ENCODE data around the gene HOMER3.

HOMER3 gene

GRCh38 chr19:18901491-18901890, 39.5 kb downstream of the HOMER3 start:
- DNase-seq (ENCODE audit: low spot score in 2 of 2) (no peak), ATAC-seq (replicated peaks; ENCODE audit: extremely low read depth, poor library complexity, severe bottlenecking) (no peak)
- H3K4me3 Mint-ChIP-seq = no peak overlapping the region
- H3K27me3 Mint-ChIP-seq = peaks cover 15% of the 10 kb centered on the region
- peaks cover 32% of the 10 kb centered on the region for H3K36me3 Mint-ChIP-seq (ENCODE audit: insufficient read depth)
- H3K9me3 Mint-ChIP-seq = no peaks in the 10 kb centered on the region
- no peak overlapping the region for H3K27ac Mint-ChIP-seq (ENCODE audit: low read depth)
- H3K4me1 Mint-ChIP-seq = peaks cover 13% of the 10 kb centered on the region

- no peak overlapping the region for H3K27ac Mint-ChIP-seq (ENCODE audit: low read depth)
- DNase-seq (ENCODE audit: low spot score in 2 of 2) (no peak), ATAC-seq (replicated peaks; ENCODE audit: extremely low read depth, poor library complexity, severe bottlenecking) (no peak)
- no peaks in the 10 kb centered on the region for H3K9me3 Mint-ChIP-seq
- no peak overlapping the region for H3K4me3 Mint-ChIP-seq
- peaks cover 20% of the 10 kb centered on the region for H3K27me3 Mint-ChIP-seq
- H3K4me1 Mint-ChIP-seq = peaks cover 17% of the 10 kb centered on the region
- H3K36me3 Mint-ChIP-seq (ENCODE audit: insufficient read depth) = peaks cover 28% of the 10 kb centered on the region
These were observed 40.1 kb downstream of the HOMER3 start for GRCh38 chr19:18900700-18901481.

DNA sequence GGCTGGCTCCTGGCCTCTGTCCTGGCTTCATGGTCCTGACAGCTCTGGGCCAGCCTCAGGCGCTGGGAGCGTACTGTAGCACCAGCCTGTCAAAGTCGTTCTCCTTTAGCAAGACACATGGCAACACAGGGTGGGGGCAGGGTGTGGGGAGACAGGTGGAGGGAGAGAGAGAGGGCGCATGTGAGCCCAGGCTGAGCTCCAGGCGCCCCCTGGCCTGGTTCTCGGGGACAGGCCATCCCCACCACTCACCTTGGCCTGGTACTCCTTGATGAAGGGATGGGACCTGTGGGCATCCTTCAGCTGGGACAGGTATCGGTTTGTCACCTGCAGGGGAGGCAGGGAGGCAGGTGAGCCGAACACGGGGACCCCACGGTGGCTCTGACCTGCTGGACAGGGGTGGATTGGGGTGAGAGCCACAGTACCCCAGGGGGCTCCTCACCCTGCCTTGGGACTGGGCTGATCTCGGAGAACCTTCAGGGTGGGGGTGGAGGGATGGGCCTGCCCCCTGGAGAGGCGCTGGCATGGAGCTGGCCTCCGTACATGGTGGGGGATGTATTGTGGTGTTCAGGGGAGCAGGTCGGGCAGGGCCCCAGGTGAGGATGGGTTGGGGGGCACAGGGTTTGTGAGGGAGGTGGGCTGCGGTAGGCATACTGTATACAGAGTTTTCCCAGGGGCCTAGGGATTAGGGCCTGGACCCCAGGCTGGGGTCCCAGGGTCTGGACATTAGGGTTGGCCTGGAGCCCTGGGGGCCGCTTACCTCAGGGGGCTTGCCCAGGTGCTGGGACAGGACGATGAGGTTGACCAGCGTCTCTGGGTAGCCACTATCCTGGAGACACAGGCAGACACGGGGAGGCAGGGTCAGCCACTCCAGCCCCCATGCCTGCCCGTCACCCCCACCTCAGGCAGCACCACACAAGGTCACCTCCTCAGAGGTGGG, 41.1 kb downstream of the HOMER3 start:
- Mint-ChIP-seq H3K36me3 (ENCODE audit: insufficient read depth) (peaks cover 19% of the 10 kb centered on the region), H3K27me3 (peaks cover 20% of the 10 kb centered on the region), H3K27ac (ENCODE audit: low read depth) (no peak overlapping the region), H3K9me3 (no peaks in the 10 kb centered on the region), H3K4me3 (no peak overlapping the region), H3K4me1 (peaks cover 17% of the 10 kb centered on the region)
- no peak for DNase-seq (ENCODE audit: low spot score in 2 of 2)
- ATAC-seq (replicated peaks; ENCODE audit: extremely low read depth, poor library complexity, severe bottlenecking) = no peak

GRCh38 chr19:18898607-18899408, 42.2 kb downstream of the HOMER3 start:
- DNase-seq (ENCODE audit: low spot score in 2 of 2) = no peak
- Mint-ChIP-seq H3K4me1 (peaks cover 17% of the 10 kb centered on the region), H3K27me3 (peaks cover 25% of the 10 kb centered on the region), H3K27ac (ENCODE audit: low read depth) (no peak overlapping the region), H3K9me3 (no peaks in the 10 kb centered on the region), H3K4me3 (no peak overlapping the region), H3K36me3 (ENCODE audit: insufficient read depth) (peaks cover 18% of the 10 kb centered on the region)
- no peak for ATAC-seq (replicated peaks; ENCODE audit: extremely low read depth, poor library complexity, severe bottlenecking)

DNA sequence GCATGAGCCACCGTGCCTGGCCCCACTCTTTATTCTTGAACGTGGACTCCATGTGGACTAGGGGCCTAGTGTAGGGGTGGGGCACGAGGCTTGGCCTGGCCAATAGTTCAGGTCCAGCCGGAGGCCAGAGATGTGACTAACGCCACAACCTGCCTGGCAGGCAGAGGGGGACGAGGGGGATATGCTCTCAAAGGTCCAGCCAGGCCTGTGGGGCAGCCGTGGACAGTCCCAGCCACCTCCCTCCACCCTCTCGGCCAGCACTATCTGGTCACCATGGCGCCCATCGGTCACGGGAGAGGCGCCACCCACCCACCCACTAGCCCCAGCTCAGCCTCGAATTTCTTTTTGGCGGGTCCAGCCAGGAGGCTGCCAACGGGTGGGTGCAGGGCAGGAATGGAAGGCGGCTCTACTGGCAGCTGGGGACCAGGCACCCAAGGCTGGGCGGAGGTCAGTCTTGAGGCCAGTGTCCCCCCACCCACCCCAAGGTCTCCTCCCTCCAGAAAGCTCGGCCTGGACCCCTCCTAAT, 42.9 kb downstream of the HOMER3 start:
- Mint-ChIP-seq H3K9me3 (no peaks in the 10 kb centered on the region), H3K27me3 (peaks cover 31% of the 10 kb centered on the region), H3K4me3 (no peak overlapping the region), H3K36me3 (ENCODE audit: insufficient read depth) (peaks cover 17% of the 10 kb centered on the region), H3K4me1 (peaks cover 17% of the 10 kb centered on the region), H3K27ac (ENCODE audit: low read depth) (no peak overlapping the region)
- DNase-seq (ENCODE audit: low spot score in 2 of 2) = no peak
- ATAC-seq (replicated peaks; ENCODE audit: extremely low read depth, poor library complexity, severe bottlenecking) = no peak

DNA sequence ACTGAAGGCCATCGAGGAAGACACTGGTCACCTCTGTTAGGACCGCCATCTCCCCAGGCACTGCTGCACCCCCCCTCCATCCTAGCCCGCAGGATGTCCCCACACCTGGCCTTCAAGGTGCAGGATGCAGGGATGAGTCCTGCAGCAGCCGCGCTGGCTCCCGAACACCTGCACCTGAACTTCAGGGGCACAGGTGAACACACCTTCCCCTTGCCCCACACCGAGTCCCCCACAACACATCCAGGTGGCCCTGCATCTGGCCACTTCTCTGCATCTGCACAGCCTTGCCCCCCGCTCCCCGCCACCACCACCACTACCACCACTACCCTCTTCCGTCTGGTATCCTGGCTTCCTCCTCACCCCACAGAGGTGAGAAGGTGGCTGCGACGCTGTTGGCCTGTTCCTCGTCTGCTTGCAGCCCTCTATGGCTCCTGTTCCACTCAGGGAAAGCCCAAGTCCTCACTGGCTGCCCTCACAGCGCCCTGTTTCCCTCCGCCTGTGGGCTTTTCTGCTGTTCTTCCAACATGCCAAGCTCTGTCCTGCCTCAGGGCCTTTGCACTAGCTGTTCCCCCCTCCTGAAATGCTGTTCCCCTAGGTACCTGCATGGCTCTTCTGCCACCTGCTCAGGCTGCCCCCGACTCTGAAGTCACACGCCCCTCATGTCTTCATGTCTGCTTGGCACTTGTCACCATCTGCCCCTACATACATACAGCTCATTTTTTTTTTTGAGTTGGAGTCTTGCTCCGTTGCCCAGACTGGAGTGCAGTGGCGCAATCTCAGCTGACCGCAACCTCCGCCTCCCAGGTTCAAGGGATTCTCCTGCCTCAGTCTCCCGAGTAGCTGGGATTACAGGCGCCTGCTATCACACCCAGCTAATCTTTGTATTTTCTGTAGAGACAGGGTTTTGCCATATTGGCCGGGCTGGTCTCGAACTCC, 43.7 kb downstream of the HOMER3 start:
- Mint-ChIP-seq H3K4me1 (peaks cover 17% of the 10 kb centered on the region), H3K9me3 (no peaks in the 10 kb centered on the region), H3K27ac (ENCODE audit: low read depth) (no peak overlapping the region), H3K36me3 (ENCODE audit: insufficient read depth) (peaks cover 16% of the 10 kb centered on the region), H3K4me3 (peak overlapping the region; percentile 76), H3K27me3 (peaks cover 39% of the 10 kb centered on the region)
- DNase-seq (ENCODE audit: low spot score in 2 of 2) (no peak), ATAC-seq (replicated peaks; ENCODE audit: extremely low read depth, poor library complexity, severe bottlenecking) (no peak)

DNA sequence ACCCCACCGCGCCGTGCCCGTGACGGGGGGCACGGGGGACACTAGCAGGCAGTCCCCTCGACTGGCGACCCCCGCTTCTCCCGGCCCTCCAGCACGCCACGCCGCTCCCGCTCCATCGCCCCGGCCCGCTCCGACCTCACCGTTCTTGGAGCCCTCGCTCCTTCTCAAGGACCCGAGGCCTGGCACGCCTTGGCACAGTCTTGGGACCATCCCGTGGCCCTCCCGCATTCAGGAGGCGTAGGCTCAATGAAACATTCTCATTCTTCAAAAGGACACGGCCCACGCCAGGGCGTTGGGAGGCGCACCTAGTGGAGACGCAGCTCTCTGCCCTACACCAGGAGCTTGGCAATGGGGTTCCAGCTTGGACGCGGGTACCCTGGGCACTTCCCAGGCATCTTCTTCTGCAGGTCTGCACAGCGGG, 44.6 kb downstream of the HOMER3 start:
- H3K9me3 Mint-ChIP-seq = no peaks in the 10 kb centered on the region
- DNase-seq (ENCODE audit: low spot score in 2 of 2) = no peak
- H3K36me3 Mint-ChIP-seq (ENCODE audit: insufficient read depth) = peaks cover 14% of the 10 kb centered on the region
- peaks cover 39% of the 10 kb centered on the region for H3K27me3 Mint-ChIP-seq
- H3K4me1 Mint-ChIP-seq = peaks cover 17% of the 10 kb centered on the region
- peak overlapping the region; percentile 76 for H3K4me3 Mint-ChIP-seq
- ATAC-seq (replicated peaks; ENCODE audit: extremely low read depth, poor library complexity, severe bottlenecking) = no peak
- no peak overlapping the region for H3K27ac Mint-ChIP-seq (ENCODE audit: low read depth)

DNA sequence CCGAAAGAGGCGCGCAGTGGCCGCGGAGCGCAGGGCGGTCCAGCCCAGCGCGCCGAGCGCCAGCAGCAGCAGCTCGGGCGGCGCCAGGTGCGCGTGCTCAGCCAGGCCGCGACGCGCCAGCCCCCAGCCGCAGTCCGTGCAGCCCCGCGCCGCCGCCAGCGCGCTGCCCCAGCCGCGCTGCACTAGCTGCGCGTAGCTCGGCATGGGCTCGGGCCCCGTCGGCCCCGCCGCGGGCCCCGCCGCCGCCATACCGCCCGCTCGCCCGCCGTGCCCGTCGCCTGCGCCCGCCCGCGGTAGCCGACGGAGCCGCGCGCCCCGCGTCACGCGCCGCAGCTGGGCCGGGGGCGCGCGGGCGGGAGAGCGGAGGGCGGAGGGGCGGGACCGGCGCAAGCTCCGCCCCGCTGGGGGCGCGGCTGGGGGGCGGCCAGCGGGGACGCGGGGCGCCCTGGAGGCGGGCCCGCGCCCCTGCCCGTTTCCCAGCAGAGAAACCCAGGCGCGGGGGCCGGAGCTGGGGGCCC, 45.1 kb downstream of the HOMER3 start, which contains the start of gene CERS1:
Gene CERS1, minus strand, starts transcription at position 335 of the 518 bp plus-strand sequence. Its CDS starts 86 bp downstream, at position 249.
- Mint-ChIP-seq H3K27me3 (peaks cover 39% of the 10 kb centered on the region), H3K9me3 (no peaks in the 10 kb centered on the region), H3K4me3 (peak within 1 kb of the TSS; percentile 76), H3K27ac (ENCODE audit: low read depth) (no peak within 1 kb of the TSS), H3K36me3 (ENCODE audit: insufficient read depth) (peaks cover 11% of the 10 kb centered on the region), H3K4me1 (peaks cover 17% of the 10 kb centered on the region)
- DNase-seq (ENCODE audit: low spot score in 2 of 2) = no peak
- peak; percentile 33 for ATAC-seq (replicated peaks; ENCODE audit: extremely low read depth, poor library complexity, severe bottlenecking)

GRCh38 chr19:18895038-18895823, 45.8 kb downstream of the HOMER3 start:
- ATAC-seq (replicated peaks; ENCODE audit: extremely low read depth, poor library complexity, severe bottlenecking) (no peak), DNase-seq (ENCODE audit: low spot score in 2 of 2) (no peak)
- H3K27ac Mint-ChIP-seq (ENCODE audit: low read depth) = no peak overlapping the region
- peaks cover 39% of the 10 kb centered on the region for H3K27me3 Mint-ChIP-seq
- peaks cover 8% of the 10 kb centered on the region for H3K36me3 Mint-ChIP-seq (ENCODE audit: insufficient read depth)
- H3K4me1 Mint-ChIP-seq = peaks cover 17% of the 10 kb centered on the region
- no peak overlapping the region for H3K4me3 Mint-ChIP-seq
- H3K9me3 Mint-ChIP-seq = no peaks in the 10 kb centered on the region

DNA sequence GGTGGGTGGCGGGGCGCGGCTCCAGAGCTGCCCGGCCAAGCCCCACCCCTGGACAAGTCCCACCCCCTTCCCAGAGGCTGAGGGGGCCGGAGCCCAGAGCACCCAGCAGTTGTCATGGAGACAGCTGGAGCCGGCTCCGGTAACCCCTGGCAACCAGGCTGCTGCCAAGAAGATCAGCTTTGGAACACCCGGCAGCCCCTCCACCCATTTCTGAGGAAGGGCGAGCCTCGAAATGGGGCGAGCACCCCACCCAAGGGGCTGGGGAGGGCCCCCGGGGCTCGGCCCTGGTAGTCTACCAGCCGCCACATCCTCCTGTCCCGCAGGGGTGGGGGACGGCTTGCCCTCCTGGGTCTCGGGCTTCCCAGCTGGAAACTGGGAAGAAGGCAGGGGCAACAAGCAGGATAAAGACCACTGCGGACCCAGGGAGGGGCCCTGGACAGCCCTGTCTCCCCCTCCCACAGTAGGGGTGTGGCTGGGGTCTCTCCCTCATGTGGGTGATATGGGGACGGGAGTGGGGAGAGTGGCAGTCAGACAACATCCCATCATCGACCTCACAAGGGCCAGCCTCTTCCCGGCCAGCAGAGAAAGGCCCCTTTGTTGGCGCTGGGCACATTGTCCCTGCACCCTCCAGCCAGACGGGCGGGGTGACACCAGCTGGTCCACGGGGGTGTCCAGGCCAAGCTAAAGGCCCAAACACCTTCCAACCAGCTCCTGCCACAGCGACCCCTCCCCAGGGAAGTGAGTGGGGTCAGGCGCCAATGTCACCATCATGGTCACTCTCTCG, 46.6 kb downstream of the HOMER3 start:
- no peak overlapping the region for H3K4me3 Mint-ChIP-seq
- ATAC-seq (replicated peaks; ENCODE audit: extremely low read depth, poor library complexity, severe bottlenecking) = no peak
- DNase-seq (ENCODE audit: low spot score in 2 of 2) = no peak
- peaks cover 39% of the 10 kb centered on the region for H3K27me3 Mint-ChIP-seq
- H3K27ac Mint-ChIP-seq (ENCODE audit: low read depth) = no peak overlapping the region
- H3K36me3 Mint-ChIP-seq (ENCODE audit: insufficient read depth) = peaks cover 8% of the 10 kb centered on the region
- no peaks in the 10 kb centered on the region for H3K9me3 Mint-ChIP-seq
- H3K4me1 Mint-ChIP-seq = peaks cover 17% of the 10 kb centered on the region

Data from central memory CD8-positive, alpha-beta T cell (primary cell).